Gastroesophageal sphincter (tissue), 4 donors: Measurements from ENCODE around the gene PILRB. TPM values are rescaled to one million over a fixed set of nuclear protein-coding genes. Genes with fewer than 3 reads are reported as not detected.

Source experiments
- ATAC-seq: fragments of 150-250 bp; one replicate; pipeline ENCODE4 v1.9.1; 2016; ENCODE audit warnings: mild to moderate bottlenecking, moderate library complexity
- H3K27ac ChIP-seq, 4 donors: fragments of 200-600 bp; sonication (generic) in 3 of 4; 1 replicate in 3 of 4; 2 replicates in 1 of 4; pipeline ENCODE4 v1.5.1; 2016 to 2019
- H3K27me3 ChIP-seq: fragments of 200-600 bp; sonication (generic); one replicate; pipeline ENCODE4 v1.5.1; 2019
- H3K36me3 ChIP-seq, 2 donors: fragments of 200-600 bp; sonication (generic); one replicate each; pipeline ENCODE4 v1.5.1; 2019; ENCODE audit warnings: control low read depth in 1 of 2
- H3K4me1 ChIP-seq, 3 donors: fragments of 200-600 bp; sonication (generic); 1 replicate in 2 of 3; 2 replicates in 1 of 3; pipeline ENCODE4 v1.5.1; 2016 to 2019; ENCODE audit warnings: control low read depth in 2 of 3
- H3K4me3 ChIP-seq, 2 donors: fragments of 200-600 bp; sonication (generic); one replicate each; pipeline ENCODE4 v1.5.1; 2019; ENCODE audit warnings: mild to moderate bottlenecking in 1 of 2, moderate library complexity in 1 of 2
- H3K9me3 ChIP-seq, 3 donors: fragments of 200-600 bp; sonication (generic); one replicate each; pipeline ENCODE4 v1.5.1; 2017 to 2019; ENCODE audit warnings: control low read depth in 2 of 3
- CTCF ChIP-seq, 4 experiments: fragments of 200-600 bp in 2 of 4; fragments of 450-650 bp in 2 of 4; sonication (generic) in 1 of 4; IDR thresholded peaks; one replicate each; pipeline ENCODE4 v1.5.1; 2017 to 2019; ENCODE audit warnings: antibody characterized with exemption in 4 of 4, mild to moderate bottlenecking in 2 of 4, moderate library complexity in 2 of 4
- EP300 ChIP-seq: sonication (generic); formaldehyde crosslinking; IDR thresholded peaks from one replicate; pipeline ENCODE4 v1.6.1; 2017; ENCODE audit warnings: antibody characterized with exemption, mild to moderate bottlenecking
- POLR2A ChIP-seq, 2 donors: fragments of 450-650 bp; IDR thresholded peaks; one replicate each; pipeline ENCODE4 v1.6.1; 2017; ENCODE audit warnings: antibody characterized with exemption in 2 of 2, mild to moderate bottlenecking in 2 of 2, moderate library complexity in 1 of 2
- POLR2AphosphoS5 ChIP-seq: sonication (generic); formaldehyde crosslinking; IDR thresholded peaks from one replicate; pipeline ENCODE4 v1.6.1; 2017; ENCODE audit warnings: antibody characterized with exemption
- WGBS, 2 donors: methylation state at CpG; one replicate each; pipeline ENCODE4 v1.1.5; 2018; ENCODE audit warnings: low coverage in 1 of 2; 5-methylcytosine and 5-hydroxymethylcytosine counted together
- small RNA-seq, 4 donors: library from RNA; depleted of rRNA; stranded (forward); fragments of <200 nt; gene quantifications; one replicate each; pipeline ENCODE3, GENCODE V24; 2016
- total RNA-seq, 4 donors: library from RNA; depleted of rRNA; stranded (reverse); fragments of >200 nt; gene quantifications; one replicate each; pipeline ENCODE4 v1.1.0, GENCODE V29; 2016

PILRB gene
- total RNA-seq, 4 donors from 2014 or later, result 11.8 to 61.8 (median 24.2) TPM

- no peak for TF ChIP-seq POLR2A (IDR thresholded peaks at IDR 0.05)
- no peak for TF ChIP-seq CTCF (IDR thresholded peaks at IDR 0.05)
- no peak for TF ChIP-seq EP300
- no peak for TF ChIP-seq POLR2AphosphoS5
- Histone ChIP-seq H3K4me3 (no peak overlapping the region), H3K36me3 (peaks cover 0 to 14% of the 10 kb centered on the region in 2 donors), H3K27ac (no peak overlapping the region), H3K9me3 (no peaks in the 10 kb centered on the region), H3K27me3 (no peaks in the 10 kb centered on the region), H3K4me1 (no peaks in the 10 kb centered on the region)
- no peak for ATAC-seq
Observed at GRCh38 chr7:100413346-100413745, 55.4 kb downstream of the PILRB start.

DNA sequence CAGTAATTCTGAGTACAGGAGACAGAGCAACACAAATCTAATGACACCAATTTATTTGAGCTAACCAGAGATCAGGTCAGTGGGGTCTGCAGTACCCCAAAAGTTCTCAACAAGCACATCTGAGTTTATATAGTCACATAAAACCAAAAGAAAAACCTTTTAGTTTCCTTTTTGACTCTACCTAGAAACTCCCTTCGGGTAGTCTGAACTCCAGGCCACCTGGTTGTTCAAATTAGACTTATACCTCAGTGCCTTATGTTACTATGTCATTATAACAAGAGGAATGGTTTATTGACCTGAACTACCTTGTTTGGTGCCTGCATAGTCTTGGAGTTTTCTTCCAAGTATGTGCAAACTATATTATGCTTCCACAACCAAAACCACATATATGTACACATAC lies 56.0 kb downstream of the PILRB start:
- TF ChIP-seq EP300, result no peak
- TF ChIP-seq POLR2AphosphoS5, result no peak
- TF ChIP-seq CTCF (IDR thresholded peaks at IDR 0.05), result no peak
- TF ChIP-seq POLR2A (IDR thresholded peaks at IDR 0.05), result no peak
- Histone ChIP-seq H3K27me3 (no peaks in the 10 kb centered on the region), H3K9me3 (no peaks in the 10 kb centered on the region), H3K36me3 (peaks cover 0 to 13% of the 10 kb centered on the region in 2 donors), H3K4me1 (no peaks in the 10 kb centered on the region), H3K4me3 (no peak overlapping the region), H3K27ac (no peak overlapping the region)
- WGBS, 2 donors, result 70 to 100% methylated on average over 1 of the region's 1 CpG
- no peak for ATAC-seq

DNA sequence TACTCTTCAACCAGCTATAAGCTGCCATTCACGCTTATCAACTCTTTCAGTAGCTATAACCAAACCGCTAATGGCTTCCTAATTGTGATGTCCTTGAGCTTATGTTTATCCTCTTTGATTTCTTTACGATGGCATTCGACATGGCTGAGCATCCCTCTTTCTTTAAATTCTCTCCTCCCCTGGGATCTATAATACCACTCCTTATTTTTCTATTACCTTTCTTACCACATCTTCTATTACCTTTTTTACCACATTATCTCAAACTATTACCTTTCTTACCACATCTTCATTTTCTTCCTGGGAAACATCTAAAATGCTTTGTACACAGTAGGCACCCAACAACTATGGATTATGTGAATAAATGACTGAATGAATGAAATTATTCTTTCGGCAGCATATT lies 57.5 kb downstream of the PILRB start:
- Histone ChIP-seq H3K27me3 (no peaks in the 10 kb centered on the region), H3K4me1 (no peaks in the 10 kb centered on the region), H3K27ac (no peak overlapping the region), H3K9me3 (no peaks in the 10 kb centered on the region), H3K36me3 (peaks cover 0 to 13% of the 10 kb centered on the region in 2 donors), H3K4me3 (no peak overlapping the region)
- WGBS, 2 donors, result 86% methylated on average over 4 to 5 of the region's 5 CpGs
- ATAC-seq, result no peak
- TF ChIP-seq CTCF (IDR thresholded peaks at IDR 0.05) (no peak), POLR2AphosphoS5 (no peak), EP300 (no peak), POLR2A (IDR thresholded peaks at IDR 0.05) (no peak)

Small RNA genes within 50 kb of the gene (small RNA-seq; reads per million reads assigned to genes)
- 0 reads per million in 4 donors for gene RF00019

Other genes with a start within 250 kb of the PILRB start
- 100 to 1,000 TPM in 1 of 4 donors, 10 to 100 TPM in 3; 36.3 to 107 (median 68.7) TPM for gene TAF6, start 238.8 kb upstream of the PILRB start, total RNA-seq
- gene CNPY4, start 238.5 kb upstream of the PILRB start, total RNA-seq, result 10 to 100 TPM; 13.0 to 21.0 (median 14.8) TPM
- 1 to 10 TPM; 4.8 to 8.1 (median 6.6) TPM for gene MBLAC1, start 231.2 kb upstream of the PILRB start, total RNA-seq
- 100 to 1,000 TPM; 109 to 228 (median 148) TPM for gene LAMTOR4, start 209.2 kb upstream of the PILRB start, total RNA-seq
- gene TRAPPC14, start 199.4 kb upstream of the PILRB start, total RNA-seq, result 1 to 10 TPM; 3.0 to 7.8 (median 7.3) TPM
- 1 to 10 TPM; 2.0 to 3.6 (median 2.8) TPM for gene GAL3ST4, start 189.5 kb upstream of the PILRB start, total RNA-seq
- 1 to 10 TPM in 3 of 4 donors, under 1 TPM in 1; 0.39 to 3.4 (median 2.0) TPM for gene GPC2, start 180.7 kb upstream of the PILRB start, total RNA-seq
- gene STAG3, start 180.2 kb upstream of the PILRB start, total RNA-seq, result under 1 TPM in 1 of 4 donors, not detected in 3; 0.47 TPM
- under 1 TPM in 1 of 4 donors, not detected in 3; 0.27 TPM for gene PVRIG, start 138.2 kb upstream of the PILRB start, total RNA-seq
- not detected for gene SPDYE3, start 50.4 kb upstream of the PILRB start, total RNA-seq
- gene PILRA, start 15.4 kb downstream of the PILRB start, total RNA-seq, result 10 to 100 TPM in 1 of 4 donors, 1 to 10 TPM in 3; 2.5 to 10.7 (median 4.7) TPM
- 1 to 10 TPM; 4.9 to 8.2 (median 5.8) TPM for gene ZCWPW1, start 70.6 kb downstream of the PILRB start, total RNA-seq
- 10 to 100 TPM; 27.9 to 34.2 (median 30.8) TPM for gene MEPCE, start 71.7 kb downstream of the PILRB start, total RNA-seq
- gene PPP1R35, start 78.4 kb downstream of the PILRB start, total RNA-seq, result 10 to 100 TPM; 19.9 to 26.3 (median 20.7) TPM
- gene SPACDR, start 106.1 kb downstream of the PILRB start, total RNA-seq, result under 1 TPM in 1 of 4 donors, not detected in 3; 0.67 TPM
- 10 to 100 TPM; 20.2 to 38.1 (median 26.1) TPM for gene TSC22D4, start 121.1 kb downstream of the PILRB start, total RNA-seq
- 1 to 10 TPM in 3 of 4 donors, under 1 TPM in 1; 0.94 to 3.1 (median 1.8) TPM for gene NYAP1, start 125.8 kb downstream of the PILRB start, total RNA-seq
- gene AGFG2, start 181.1 kb downstream of the PILRB start, total RNA-seq, result 10 to 100 TPM; 26.0 to 60.1 (median 36.6) TPM
- 1 to 10 TPM in 1 of 4 donors, not detected in 3; 5.6 TPM for gene SAP25, start 215.8 kb downstream of the PILRB start, total RNA-seq
- gene LRCH4, start 228.0 kb downstream of the PILRB start, total RNA-seq, result 10 to 100 TPM; 16.1 to 53.2 (median 50.0) TPM
- gene FBXO24, start 228.2 kb downstream of the PILRB start, total RNA-seq, result 1 to 10 TPM in 2 of 4 donors, not detected in 2; 1.8 to 1.9 TPM
- 10 to 100 TPM in 3 of 4 donors, 1 to 10 TPM in 1; 6.8 to 42.5 (median 16.6) TPM for gene PCOLCE, start 244.2 kb downstream of the PILRB start, total RNA-seq